Hepatocyte (in vitro differentiated cells): ENCODE results near the gene ECE1.

Experiments
- CTCF ChIP-seq: fragments of 200-600 bp; sonication (generic); IDR thresholded peaks from 2 replicates; pipeline ENCODE4 v1.5.1; 2016; ENCODE audit warnings: antibody characterized with exemption, mild to moderate bottlenecking; ENCODE audit not compliant: poor library complexity
- EZH2 ChIP-seq: fragments of 200-600 bp; sonication (generic); IDR thresholded peaks from 2 replicates; pipeline ENCODE4 v1.6.1; 2016; ENCODE audit warnings: antibody characterized with exemption, mild to moderate bottlenecking, borderline replicate concordance

GRCh38 chr1:21305155-21305899 is 15.1 kb upstream of the ECE1 start:
- TF ChIP-seq CTCF (no peak), EZH2 (no peak)
